GM19397 (cell line): ENCODE data around the gene DNAJB14.

Experiments used
- ATAC-seq: cut with Tn5 transposase; IDR thresholded peaks from one replicate; pipeline ENCODE4 v1.9.1; 2021; ENCODE audit warnings: mild to moderate bottlenecking, moderate library complexity; ENCODE audit not compliant: unreplicated experiment

The DNAJB14 gene

GRCh38 chr4:99945718-99946355, 581 bp downstream of the DNAJB14 start:
- ATAC-seq, result peak; percentile 2

GRCh38 chr4:99943904-99944437, 2.4 kb downstream of the DNAJB14 start:
- no peak for ATAC-seq

GRCh38 chr4:99938243-99938753, 8.1 kb downstream of the DNAJB14 start:
- no peak for ATAC-seq

DNA sequence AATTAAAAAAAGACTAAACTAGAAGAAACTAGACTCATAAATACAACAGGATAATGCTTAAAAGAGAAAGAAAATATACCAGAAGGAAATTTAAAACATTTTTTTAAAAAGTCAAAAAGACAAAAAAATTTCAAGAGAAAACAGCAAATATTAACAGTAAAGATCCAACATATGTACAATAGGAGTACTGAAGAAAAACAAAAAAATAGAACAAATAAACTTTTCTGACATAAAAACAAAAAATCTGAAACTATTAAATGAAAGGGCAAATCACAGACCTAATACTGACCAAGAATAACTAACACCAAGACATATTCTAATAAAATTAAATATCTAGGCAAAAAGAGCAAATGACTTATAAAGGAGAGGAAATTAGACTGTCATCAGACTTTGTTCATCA, 11.5 kb downstream of the DNAJB14 start:
- ATAC-seq, result no peak

GRCh38 chr4:99927566-99927965, 18.9 kb downstream of the DNAJB14 start:
- ATAC-seq, result no peak

DNA sequence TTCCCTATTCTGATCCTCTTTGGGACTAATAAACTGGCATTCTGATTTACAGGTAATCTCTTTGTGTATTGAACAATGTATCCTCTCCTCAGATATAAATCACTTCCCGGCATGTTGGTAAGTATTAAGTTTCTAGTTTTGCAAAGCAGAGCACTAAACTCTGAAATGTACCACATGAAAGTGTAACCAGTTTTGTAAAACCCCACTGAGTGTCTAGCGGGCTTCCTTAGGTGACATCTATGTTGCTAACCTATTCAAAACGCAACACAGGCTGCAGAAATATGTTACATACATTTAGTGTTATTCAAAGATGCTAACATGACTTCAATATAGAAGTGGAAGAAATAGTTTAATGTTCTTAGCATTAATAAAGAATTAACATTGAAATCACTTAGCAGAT, 25.2 kb downstream of the DNAJB14 start:
- no peak for ATAC-seq

DNA sequence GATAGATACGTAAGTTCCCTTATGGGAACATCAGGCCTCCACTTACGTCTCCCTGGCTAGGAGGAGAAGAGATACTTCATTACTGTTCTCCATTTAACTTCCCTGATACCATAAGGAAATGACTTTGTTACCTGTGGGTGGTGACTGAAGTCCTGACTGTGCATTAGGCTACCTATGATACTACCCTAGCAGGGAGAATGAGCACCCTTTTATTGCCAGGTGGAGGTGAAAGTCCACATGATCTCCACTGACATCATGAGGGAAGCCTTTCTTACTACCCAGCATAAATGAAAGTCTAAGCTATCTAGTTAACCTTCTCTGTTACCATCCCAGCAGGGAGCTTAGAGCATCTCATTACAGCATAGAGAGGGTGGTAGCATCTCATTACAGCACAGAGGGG, 27.8 kb downstream of the DNAJB14 start:
- ATAC-seq, result no peak

GRCh38 chr4:99917575-99917974, 28.8 kb downstream of the DNAJB14 start:
- no peak for ATAC-seq

DNA sequence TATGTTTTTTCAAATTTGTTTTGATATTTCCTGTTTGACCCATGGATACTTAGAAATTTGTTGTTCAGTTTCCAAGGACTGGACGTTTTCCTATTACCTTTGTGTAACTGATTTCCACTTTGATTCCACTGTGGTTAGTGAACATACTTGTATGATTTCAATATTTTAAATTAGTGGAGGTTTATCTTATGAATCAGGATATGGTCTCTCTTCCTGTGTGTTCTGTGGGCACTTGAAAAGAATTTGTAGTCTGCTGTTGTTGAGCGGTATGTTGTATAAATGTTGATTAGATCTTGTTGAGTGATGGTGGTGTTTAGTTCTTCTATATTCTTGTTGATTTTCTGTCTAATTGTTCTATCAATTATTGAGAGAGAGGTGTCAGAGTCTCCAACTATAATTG, 31.0 kb downstream of the DNAJB14 start:
- ATAC-seq, result no peak

GRCh38 chr4:99894998-99895397, 51.4 kb downstream of the DNAJB14 start:
- ATAC-seq, result no peak

DNA sequence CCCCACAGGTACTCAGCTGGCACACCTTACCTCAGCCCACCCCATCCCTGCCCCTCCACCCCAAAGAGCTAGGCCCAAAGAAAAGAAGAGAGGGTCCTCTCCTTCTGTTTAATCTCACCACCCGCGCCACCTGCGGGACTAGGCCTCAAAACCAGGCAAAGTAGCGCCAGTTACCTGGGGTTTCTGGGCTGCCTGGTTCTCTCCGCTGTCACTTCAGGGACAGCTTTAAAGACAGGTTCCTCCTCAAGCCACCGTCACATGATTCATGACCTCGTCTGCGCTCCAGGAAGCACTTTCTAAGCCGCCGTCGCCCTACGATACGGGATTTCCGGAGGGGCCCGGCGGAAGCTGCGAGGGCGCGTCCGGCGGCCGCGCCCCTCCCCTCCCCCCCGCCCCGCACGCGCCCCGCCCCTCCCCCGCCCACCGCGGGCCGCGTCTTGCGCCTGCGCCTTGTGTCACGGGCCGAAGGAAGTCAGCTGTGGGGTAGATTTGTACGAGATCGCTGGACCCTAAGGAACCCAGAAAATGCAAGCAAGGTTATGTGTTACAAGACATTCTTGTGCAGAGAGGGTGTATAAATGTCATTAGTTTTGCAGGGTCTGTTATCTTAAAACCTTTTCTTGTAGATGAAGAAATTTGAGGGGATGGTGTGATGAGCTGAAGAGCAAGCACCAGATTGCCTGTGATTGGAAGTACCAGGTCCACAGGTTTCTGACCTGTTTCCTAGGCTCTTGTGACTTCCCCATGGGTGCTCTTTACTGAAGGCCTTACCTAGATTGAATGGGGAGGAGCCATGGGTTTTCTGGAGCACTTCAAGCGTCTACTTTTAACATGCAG, 52.0 kb downstream of the DNAJB14 start, which contains the start of gene LAMTOR3:
LAMTOR3 (minus strand) TSS at position 267 of the 837 bp plus-strand sequence. CDS start 464 bp downstream, outside the sequence.
- ATAC-seq, result peak; percentile 100

GRCh38 chr4:99893839-99894160, 52.6 kb downstream of the DNAJB14 start:
- no peak for ATAC-seq

- ATAC-seq, result no peak
Measured at GRCh38 chr4:99893029-99893428, 53.4 kb downstream of the DNAJB14 start.

DNA sequence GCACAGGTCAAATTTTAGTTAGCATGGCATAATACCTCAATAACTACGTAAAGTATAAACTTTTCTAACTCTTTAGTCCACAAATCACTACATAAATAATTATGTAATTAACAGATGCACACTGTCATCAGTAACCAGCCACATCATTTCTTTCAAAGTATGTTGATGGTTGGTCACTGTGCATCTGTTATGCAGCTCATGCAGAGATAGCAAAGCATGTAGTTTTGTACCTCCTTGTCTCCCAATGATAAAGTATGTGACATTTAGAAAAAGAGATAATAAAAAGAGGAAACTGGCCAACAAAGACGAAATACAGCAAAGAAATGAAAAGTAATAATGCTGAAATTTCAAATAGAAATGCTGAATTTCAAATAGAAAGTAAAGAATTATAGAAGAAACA, 55.1 kb downstream of the DNAJB14 start:
- ATAC-seq, result no peak

DNA sequence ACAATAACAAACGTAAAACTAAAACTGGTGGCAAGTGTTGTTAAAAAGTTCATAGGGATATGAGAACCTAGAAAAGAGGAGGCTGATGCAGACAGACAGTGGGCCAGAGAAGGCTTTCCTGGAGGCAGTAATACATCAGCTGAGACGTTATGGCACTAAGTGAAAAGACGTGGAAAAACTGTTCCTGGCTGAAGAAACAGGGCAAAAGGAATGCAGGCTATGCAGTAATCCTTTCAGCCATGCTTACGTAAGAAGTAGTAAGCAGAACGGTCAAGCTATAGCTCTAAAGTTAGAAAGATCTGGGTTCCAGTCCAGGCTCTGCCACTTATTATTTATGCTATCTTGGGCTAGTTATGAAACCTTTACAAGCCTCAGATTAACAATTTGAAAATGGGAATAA, 58.6 kb downstream of the DNAJB14 start:
- no peak for ATAC-seq

- no peak for ATAC-seq
Measured at GRCh38 chr4:99886146-99886545, 60.3 kb downstream of the DNAJB14 start.

- ATAC-seq, result no peak
Measured at GRCh38 chr4:99885687-99886086, 60.7 kb downstream of the DNAJB14 start.

- ATAC-seq, result no peak
Measured at GRCh38 chr4:99885063-99885664, 61.3 kb downstream of the DNAJB14 start.

GRCh38 chr4:99879458-99879857, 67.0 kb downstream of the DNAJB14 start:
- no peak for ATAC-seq

GRCh38 chr4:99878604-99879003, 67.8 kb downstream of the DNAJB14 start:
- no peak for ATAC-seq

GRCh38 chr4:99876946-99877345, 69.5 kb downstream of the DNAJB14 start:
- ATAC-seq, result no peak

- no peak for ATAC-seq
Measured at GRCh38 chr4:99875071-99875470, 71.3 kb downstream of the DNAJB14 start.
